Mononuclear cell (primary cell): ENCODE measurements around the gene TTC4. TPM values are rescaled to one million over a fixed set of nuclear protein-coding genes. Genes with fewer than 3 reads are reported as not detected.
"Not testable (repeated sequence)": the region's sequence is repeated elsewhere in the genome, so short reads cannot be mapped to it uniquely, and the experiment has no call there.

Source experiments
- H3K27me3 ChIP-seq: 2 replicates; pipeline ENCODE4 v1.6.0; 2011; ENCODE audit warnings: low read length, control low read depth; ENCODE audit not compliant: insufficient read depth
- H3K4me1 ChIP-seq: 2 replicates; pipeline ENCODE4 v1.5.1; 2011; ENCODE audit warnings: mild to moderate bottlenecking, low read length, control low read depth; ENCODE audit not compliant: insufficient read depth
- H3K4me3 ChIP-seq: 2 replicates; pipeline ENCODE4 v1.5.1; 2011; ENCODE audit warnings: mild to moderate bottlenecking, low read length, moderate library complexity
- H3K9me3 ChIP-seq: 2 replicates; pipeline ENCODE4 v1.5.1; 2011; ENCODE audit warnings: low read depth, mild to moderate bottlenecking, control low read depth, low read length
- total RNA-seq: library from RNA; depleted of rRNA; stranded (reverse); fragments of >200 nt; gene quantifications from one replicate; pipeline ENCODE4 v1.2.3, GENCODE V29; 2012

The TTC4 gene
- total RNA-seq, 1 donor: 18.6 TPM

DNA sequence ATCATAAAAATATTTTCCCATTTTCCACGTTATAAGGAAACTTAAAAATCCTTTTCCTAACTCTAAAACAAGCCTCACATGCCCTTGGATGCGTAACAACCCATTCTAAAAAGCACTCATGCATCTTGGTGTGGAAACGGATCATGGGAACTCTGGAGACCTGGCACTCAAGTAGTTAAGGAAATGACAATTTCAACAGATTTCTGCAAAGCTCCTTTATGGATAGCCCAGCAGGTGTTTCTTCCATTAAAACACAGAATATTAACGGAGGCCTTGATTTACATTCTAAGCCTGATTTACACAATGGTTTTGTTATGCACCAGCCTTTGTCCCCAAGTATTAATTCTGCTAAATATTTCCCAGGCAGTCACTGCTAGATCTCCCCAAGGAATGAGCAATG lies 35.8 kb downstream of the TTC4 start:
- H3K4me1 ChIP-seq: no peaks in the 10 kb centered on the region
- H3K9me3 ChIP-seq: no peaks in the 10 kb centered on the region
- no peak overlapping the region for H3K4me3 ChIP-seq
- no peaks in the 10 kb centered on the region for H3K27me3 ChIP-seq

DNA sequence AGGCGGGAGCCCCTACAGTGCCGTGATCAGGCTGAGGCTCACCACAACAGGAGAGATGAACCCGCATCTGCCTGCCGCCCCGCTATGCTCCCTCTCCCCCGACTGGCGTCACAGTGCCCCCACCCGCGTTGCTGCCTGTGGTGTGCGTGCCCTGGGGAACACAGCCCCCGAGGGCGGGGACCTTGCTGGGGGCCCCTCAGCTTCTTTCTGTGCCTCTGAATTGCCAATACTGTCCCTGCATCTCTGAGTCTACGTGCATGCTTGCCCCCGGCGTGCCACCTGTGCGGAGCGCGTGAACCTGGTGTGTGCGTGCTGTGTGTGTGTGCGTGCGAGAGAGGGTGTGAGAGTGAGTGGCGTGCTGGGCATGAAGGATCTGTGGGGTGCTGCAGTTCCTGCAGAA lies 38.4 kb downstream of the TTC4 start:
- Histone ChIP-seq H3K4me1 (no peaks in the 10 kb centered on the region), H3K27me3 (no peaks in the 10 kb centered on the region), H3K9me3 (no peaks in the 10 kb centered on the region), H3K4me3 (no peak overlapping the region)

DNA sequence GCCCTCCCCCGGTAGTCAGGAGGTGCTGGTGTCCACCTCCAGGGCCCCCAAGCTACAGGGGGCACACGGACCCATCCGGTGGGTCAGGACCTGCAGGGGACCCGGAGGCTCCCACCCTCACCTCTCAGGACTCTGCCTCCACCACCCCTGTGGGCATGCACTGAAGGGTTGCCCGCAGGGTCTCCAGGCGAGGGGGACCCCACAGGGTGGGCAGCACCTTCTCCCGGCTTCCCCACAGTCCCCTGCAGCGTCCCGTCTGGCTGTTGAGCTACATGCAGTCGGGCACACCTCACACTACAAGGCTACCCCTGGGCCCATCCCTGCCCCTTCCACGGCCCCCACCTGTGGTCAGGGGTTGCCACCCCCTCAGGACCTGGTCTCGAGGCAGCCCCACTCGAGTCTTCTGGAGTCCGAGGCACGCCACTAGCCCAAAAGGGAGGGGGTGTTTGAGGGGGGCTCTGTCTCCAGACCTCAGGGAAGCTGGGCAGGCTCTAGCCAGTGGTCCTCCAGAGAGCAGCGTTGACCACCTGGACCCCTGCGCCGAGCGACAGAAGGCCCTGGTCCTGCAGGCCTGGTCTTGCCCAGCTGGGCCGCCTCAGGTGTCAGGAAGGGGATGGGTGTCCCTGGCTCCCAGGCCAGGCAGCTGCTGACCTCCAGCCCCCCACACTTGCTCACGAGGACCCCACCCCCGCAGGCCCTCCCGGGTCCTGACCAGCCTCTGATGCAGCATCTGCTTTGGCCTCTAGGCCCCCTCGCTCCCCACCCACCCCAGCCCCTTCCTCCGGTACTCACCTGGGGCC lies 39.0 kb downstream of the TTC4 start:
- Histone ChIP-seq H3K4me1 (no peaks in the 10 kb centered on the region), H3K9me3 (no peaks in the 10 kb centered on the region), H3K27me3 (no peaks in the 10 kb centered on the region), H3K4me3 (no peak overlapping the region)

DNA sequence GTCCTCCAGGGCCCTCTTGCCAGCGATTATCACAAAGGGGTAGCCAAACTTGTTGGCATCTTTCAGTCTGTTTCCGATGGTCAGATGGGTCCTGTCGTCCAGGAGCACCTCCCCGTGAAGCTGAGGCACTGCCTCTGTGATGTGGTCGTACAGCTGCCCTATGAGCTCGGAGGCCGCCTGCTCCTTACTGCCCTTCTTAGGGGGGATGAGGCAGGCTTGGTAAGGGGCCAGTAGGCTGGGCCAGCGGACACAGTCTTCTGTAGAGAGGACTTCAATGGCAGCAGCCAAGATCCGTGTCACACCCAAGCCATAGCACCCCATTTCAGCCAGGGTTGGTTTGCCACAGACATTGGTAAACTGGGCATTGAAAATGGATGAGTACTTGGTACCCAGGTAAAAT lies 42.2 kb downstream of the TTC4 start:
- H3K27me3 ChIP-seq: no peaks in the 10 kb centered on the region
- H3K9me3 ChIP-seq: no peaks in the 10 kb centered on the region
- H3K4me1 ChIP-seq: no peaks in the 10 kb centered on the region
- H3K4me3 ChIP-seq: no peak overlapping the region

DNA sequence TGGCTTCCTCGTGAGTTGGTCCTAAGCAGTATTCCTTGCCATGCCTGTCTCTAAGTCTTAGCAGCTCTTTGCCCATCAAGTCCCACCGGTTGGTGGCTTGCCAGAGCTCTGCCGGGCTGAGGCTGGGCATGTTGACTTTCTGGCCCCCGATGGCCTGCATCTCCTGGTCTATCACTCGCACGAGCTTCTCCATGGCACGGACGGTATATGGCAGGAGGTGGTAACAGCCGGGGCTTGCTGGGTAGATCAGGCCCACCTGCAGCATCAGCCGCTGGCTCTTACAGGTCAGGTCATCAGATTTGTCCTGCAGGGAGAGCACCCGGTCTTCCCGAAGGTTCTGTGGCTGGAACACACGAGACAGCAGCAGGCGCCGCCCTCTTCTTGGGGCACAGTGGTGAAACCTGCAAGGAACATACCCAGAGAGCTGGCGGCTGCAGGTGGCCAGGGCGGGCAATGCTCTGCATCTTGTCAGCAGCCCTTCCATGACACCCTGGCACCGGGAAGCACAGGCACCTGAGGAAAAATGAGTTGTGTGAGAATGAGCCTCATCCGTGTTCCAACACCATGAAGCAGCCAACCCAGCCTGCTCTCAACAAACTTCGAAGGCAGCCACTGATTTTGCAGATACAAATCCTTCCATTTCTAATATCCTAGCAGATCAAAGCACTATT lies 43.2 kb downstream of the TTC4 start:
- H3K27me3 ChIP-seq: no peaks in the 10 kb centered on the region
- H3K9me3 ChIP-seq: no peaks in the 10 kb centered on the region
- peaks cover 5% of the 10 kb centered on the region for H3K4me1 ChIP-seq
- no peak overlapping the region for H3K4me3 ChIP-seq

DNA sequence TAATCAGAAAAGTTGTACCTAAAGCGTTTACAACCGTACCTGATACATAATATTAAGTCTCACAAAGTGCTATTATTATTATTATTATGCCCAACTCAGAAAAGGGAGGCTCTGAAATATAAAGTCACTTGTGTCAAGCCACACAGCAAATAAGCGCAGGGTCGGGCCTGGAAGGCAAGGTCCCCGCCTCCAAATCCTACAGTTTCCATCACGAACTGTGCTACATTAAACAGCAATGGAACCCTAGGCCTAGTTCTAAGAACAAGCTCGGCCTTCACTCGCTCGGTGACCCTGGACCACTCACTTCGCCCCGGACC lies 48.1 kb downstream of the TTC4 start:
- peak overlapping the region; percentile 88 for H3K4me3 ChIP-seq
- H3K27me3 ChIP-seq: no peaks in the 10 kb centered on the region
- no peaks in the 10 kb centered on the region for H3K9me3 ChIP-seq
- peaks cover 14% of the 10 kb centered on the region for H3K4me1 ChIP-seq

DNA sequence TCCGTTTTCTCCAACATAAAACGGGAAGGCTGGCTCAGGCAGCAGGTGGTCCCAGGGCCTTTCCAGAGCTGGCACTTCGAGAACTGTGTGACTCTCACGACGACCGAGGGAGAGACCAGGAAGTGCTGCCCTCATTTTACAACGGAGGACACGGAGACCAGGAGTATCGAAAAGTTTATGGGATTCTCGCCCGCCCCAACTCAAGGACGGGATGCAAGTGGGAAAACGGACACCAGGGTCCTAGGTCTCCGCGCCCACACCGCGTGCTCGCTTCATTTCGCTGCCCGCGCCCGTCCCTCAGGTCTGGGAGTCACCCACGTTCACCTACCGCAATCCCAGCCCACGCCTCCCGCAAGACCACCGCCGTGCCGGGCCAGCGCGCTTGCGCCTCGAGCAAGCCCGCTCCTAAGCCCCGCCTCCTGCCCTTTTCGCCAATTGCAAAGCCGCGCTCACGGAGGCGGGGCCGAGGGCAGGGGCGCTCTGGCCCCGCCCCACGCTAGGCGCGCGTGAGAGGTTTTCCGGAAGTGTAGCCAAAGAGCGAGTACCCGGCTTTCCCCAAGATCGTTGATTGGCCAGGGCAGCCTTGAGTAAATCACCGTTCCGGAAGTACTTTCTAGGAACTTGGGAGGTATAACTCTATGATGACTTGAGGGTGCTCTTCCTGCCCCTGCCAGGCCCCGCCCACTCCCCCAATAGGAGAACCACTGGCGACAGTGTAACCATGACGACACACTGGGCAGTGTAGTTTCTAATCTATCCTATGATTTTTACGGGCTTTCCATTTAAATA lies 48.7 kb downstream of the TTC4 start, which contains the start of gene PARS2:
Gene PARS2 (minus strand): TSS at position 391 of the 789 bp plus-strand sequence. CDS start 5,362 bp downstream, outside the sequence.
- Histone ChIP-seq H3K4me3 (peak within 1 kb of the TSS; percentile 88), H3K27me3 (no peaks in the 10 kb centered on the region), H3K4me1 (peaks cover 14% of the 10 kb centered on the region), H3K9me3 (no peaks in the 10 kb centered on the region)

DNA sequence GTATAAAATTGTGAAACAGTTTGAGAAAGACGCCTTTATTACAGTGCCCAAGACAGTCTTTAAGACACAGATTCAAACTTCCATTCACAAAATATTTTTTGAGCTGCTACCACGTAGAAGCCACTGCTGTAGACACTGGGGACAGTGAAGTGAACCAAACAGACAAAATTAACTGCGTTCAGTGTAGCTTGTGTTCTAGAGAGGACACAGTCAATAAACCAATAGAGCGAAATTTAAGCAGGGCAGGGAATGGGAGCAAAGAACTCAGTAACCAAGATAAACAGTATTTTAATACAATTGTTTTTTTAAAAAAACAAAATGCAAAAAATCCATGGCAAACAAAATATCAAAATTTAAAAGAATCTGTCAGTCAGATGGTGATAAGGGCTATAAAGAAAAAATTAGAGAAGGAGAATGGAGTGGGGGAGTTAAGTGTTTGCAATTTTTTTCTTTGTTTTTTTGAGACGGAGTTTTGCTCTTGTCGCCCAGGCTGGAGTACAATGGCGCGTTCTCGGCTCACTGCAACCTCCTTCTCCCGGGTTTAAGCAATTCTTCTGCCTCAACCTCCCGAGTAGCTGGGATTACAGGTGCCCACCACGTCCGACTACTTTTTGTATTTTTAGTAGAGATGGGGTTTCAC lies 49.4 kb downstream of the TTC4 start:
- Histone ChIP-seq H3K9me3 (no peaks in the 10 kb centered on the region), H3K4me3 (peak overlapping the region; percentile 88), H3K27me3 (no peaks in the 10 kb centered on the region), H3K4me1 (peaks cover 14% of the 10 kb centered on the region)

DNA sequence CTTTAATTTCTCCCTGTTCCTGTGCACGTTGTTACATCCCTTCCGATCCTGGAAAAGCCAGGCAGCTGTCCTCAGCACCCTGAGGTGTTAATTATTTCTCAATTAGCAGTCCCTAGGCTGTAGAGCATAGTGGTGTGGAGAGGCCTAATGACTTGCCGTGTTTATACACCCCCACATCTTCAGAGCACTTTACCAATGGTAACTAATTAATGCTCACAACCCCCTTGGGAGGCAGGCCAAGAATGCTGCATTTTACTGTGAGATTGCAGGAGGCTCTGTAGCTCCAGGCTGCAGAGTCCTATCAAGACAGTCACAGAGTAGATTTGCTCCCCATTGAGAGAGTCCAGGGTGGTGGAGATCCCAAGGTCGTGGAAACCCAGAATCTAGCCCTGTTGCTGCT lies 51.1 kb downstream of the TTC4 start:
- Histone ChIP-seq H3K4me3 (no peak overlapping the region), H3K4me1 (peaks cover 14% of the 10 kb centered on the region), H3K27me3 (no peaks in the 10 kb centered on the region), H3K9me3 (no peaks in the 10 kb centered on the region)

DNA sequence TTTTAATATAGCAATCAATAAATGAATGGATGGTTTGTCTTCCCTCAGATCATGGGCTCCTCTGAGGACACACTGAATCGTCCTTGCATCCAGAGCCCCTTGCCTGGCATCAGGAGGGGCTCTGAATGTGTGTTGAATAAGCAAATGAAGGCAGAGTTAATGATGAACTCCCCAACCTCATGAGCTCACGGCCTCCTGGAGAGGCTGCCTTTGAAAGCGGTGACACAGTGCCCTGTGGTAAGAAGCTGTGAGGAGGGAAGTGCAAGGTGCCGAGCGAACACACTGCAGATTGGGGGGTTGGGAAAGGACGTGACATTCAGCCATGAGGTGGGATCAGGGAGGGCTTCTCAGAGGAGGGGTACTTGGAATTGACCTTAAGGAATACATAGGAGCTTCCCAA lies 51.9 kb downstream of the TTC4 start:
- peaks cover 14% of the 10 kb centered on the region for H3K4me1 ChIP-seq
- H3K27me3 ChIP-seq: no peaks in the 10 kb centered on the region
- H3K9me3 ChIP-seq: no peaks in the 10 kb centered on the region
- H3K4me3 ChIP-seq: no peak overlapping the region

DNA sequence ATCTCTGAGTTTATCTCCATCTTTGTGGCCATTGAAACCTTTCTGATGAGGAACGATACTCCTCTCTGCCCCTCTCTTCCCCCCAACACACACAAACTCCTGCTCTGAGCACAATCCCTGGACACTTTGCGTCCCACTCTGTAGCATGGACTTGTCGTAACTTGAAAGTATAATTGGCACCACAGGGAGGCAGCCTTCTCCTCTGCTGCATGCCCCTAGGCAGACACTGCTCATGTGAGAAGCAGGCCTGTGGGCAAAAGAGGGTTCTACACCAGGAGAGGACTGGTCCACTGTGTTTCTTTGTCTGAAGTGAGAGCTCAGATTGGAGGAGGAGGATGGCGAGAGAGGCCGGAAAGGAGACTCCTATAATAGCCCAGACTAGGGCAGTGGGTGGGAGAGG lies 52.4 kb downstream of the TTC4 start:
- Histone ChIP-seq H3K4me3 (no peak overlapping the region), H3K27me3 (no peaks in the 10 kb centered on the region), H3K9me3 (no peaks in the 10 kb centered on the region), H3K4me1 (peaks cover 14% of the 10 kb centered on the region)

DNA sequence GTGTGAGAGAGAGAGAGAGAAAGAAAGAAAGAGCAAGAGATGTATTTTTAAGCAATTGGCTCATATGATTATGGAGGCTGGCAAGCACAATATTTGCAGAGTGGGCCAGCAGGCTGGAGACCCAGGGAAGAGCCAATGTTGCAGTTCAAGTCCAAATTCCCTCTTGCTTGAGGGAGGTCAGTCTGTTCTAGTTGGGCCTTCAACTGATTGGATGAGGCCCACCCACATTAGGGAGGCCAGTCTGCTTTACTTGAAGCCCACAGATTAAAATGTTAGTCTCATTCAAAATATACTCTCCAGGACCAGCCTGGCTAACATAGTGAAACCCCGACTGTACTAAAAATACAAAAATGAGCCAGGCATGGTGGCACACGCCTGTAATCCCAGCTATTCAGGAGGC lies 57.3 kb downstream of the TTC4 start:
- H3K9me3 ChIP-seq: no peaks in the 10 kb centered on the region
- no peaks in the 10 kb centered on the region for H3K27me3 ChIP-seq
- H3K4me3 ChIP-seq: no peak overlapping the region
- no peaks in the 10 kb centered on the region for H3K4me1 ChIP-seq

DNA sequence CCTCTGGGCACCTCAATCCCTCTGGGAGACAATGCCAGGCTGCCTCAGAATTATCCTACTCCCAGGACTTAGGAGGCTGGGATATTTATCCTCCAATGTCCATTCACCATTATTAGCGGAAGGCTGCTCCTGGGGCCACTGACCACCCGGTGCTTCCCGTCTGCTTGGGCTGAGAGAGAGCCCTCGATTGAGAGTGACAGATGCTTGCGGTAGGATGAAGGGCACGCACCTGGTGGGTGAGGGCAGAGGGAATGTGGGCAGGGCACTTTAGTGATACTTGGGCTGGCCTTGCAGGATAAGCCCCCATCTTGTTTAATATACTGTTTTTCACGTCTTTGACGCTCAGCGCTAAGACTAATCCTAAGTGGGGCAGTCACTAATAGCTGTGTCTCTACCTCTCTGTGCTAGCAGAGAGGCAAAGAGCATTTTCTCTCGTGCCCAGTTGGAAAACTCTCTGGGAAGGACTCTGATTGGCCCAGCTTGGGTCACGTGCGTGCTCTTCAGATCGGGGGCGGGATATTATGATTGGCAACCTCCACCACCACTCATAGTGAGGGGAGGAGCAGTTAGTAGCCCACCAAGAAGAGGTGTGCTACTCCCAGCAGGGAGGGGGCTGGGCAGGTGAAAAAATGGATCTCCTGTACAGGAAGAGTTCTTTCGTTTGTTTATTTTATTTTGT lies 59.3 kb downstream of the TTC4 start:
- Histone ChIP-seq H3K4me3 (no peak overlapping the region), H3K4me1 (no peaks in the 10 kb centered on the region), H3K27me3 (no peaks in the 10 kb centered on the region), H3K9me3 (no peaks in the 10 kb centered on the region)

DNA sequence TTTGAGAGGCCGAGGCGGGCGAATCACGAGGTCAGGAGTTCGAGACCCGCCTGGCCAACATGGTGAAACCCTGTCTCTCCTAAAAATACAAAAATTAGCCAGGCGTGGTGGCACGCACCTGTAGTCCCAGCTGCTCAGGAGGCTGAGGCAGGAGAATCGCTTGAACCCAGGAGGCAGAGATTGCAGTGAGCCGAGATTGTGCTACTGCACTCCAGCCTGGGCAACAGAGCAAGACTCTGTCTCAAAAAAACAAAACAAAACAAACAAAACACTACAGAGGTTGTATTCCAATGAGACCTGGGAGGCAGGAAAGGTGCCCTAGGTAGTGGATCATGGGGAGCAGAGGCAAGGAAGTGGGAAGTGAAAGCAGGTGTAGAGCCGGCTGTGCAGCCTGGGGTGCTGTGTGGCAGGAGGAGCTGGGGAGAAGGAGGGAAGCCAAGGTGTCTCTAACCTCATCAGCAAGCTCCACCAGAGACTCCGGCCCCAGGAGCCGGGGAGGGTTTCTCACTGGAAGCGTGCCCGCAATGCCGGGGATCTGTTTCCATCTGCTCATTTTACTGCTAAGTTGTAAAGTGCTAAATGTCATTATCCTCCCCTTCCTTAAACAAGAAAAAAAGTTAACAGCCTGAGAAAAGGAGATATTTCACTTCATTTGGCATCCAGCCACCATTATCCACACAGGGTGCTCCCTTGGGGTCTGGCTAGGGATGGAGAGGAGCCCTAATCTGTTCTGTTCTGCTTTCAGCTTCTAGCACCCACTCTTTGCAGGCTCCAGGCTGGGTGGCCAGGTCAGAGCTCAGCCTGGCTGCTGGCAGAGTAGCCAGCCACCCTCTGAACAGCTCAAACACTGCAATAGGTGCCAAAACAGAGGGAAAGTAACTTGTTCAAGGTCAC lies 60.4 kb downstream of the TTC4 start:
- H3K4me3 ChIP-seq, H3K4me1 ChIP-seq, H3K9me3 ChIP-seq, H3K27me3 ChIP-seq: not testable (repeated sequence)
